ENCODE data around the gene HSP90AB1. TPM values are rescaled to one million over a fixed set of nuclear protein-coding genes. Genes with fewer than 3 reads are reported as not detected.

Gene HSP90AB1
- total and polyA plus RNA-seq, 9 of the 15 experiments (the other 6 are each of a cell fraction or from before 2014, with no cell fraction given), result 1,780 to 3,358 (median 2,262) TPM

GRCh38 chr6:44246663-44247337, at the start of gene HSP90AB1 (continued):
- TF ChIP-seq ZNF609 (CRISPR knock-in tag; IDR thresholded peaks at IDR 0.05; ENCODE audit: borderline replicate concordance) (peak; percentile 84; the same call in 1 of the 2 replicates), ELK1 (CRISPR knock-in tag; IDR thresholded peaks at IDR 0.05) (no peak), SPI1 (IDR thresholded peaks at IDR 0.05; ENCODE audit: borderline replicate concordance, low read depth, low read length) (no peak), CEBPB (tag; IDR thresholded peaks at IDR 0.05) (no peak), DMBX1 (CRISPR knock-in tag; IDR thresholded peaks at IDR 0.05; ENCODE audit: borderline replicate concordance) (no peak), STAG1 (CRISPR knock-in tag; IDR thresholded peaks at IDR 0.05; ENCODE audit: borderline replicate concordance) (no peak), ELF1 (tag; IDR thresholded peaks at IDR 0.05) (no peak), SMARCC2 (IDR thresholded peaks at IDR 0.05; ENCODE audit: low read depth) (no peak), FOXK1 (CRISPR knock-in tag; IDR thresholded peaks at IDR 0.05; ENCODE audit: borderline replicate concordance) (peak; percentile 99), HDAC6 (IDR thresholded peaks at IDR 0.05; ENCODE audit: low read depth, low read length) (peak; percentile 91), MTF1 (CRISPR knock-in tag; IDR thresholded peaks at IDR 0.05; ENCODE audit: borderline replicate concordance) (no peak), CREB1 (IDR thresholded peaks at IDR 0.05) (peak; percentile 87), CREB1 (CRISPR knock-in tag; IDR thresholded peaks at IDR 0.05) (peak; percentile 73), TRIM28 (IDR thresholded peaks at IDR 0.05) (peak; percentile 47; the same call in 1 of the 2 replicates), HMG20B (CRISPR knock-in tag; IDR thresholded peaks at IDR 0.05) (no peak), ZNF384 (IDR thresholded peaks at IDR 0.05; ENCODE audit: low read depth, low read length) (no peak), NONO (IDR thresholded peaks at IDR 0.05; ENCODE audit: low read depth in 2 of 2, low read length in 1 of 2) (peak; percentile 48 to 92; a peak in 3 of 4 replicates), DPF2 (IDR thresholded peaks at IDR 0.05) (peak; percentile 80)
- TF ChIP-seq, protein P1, sequence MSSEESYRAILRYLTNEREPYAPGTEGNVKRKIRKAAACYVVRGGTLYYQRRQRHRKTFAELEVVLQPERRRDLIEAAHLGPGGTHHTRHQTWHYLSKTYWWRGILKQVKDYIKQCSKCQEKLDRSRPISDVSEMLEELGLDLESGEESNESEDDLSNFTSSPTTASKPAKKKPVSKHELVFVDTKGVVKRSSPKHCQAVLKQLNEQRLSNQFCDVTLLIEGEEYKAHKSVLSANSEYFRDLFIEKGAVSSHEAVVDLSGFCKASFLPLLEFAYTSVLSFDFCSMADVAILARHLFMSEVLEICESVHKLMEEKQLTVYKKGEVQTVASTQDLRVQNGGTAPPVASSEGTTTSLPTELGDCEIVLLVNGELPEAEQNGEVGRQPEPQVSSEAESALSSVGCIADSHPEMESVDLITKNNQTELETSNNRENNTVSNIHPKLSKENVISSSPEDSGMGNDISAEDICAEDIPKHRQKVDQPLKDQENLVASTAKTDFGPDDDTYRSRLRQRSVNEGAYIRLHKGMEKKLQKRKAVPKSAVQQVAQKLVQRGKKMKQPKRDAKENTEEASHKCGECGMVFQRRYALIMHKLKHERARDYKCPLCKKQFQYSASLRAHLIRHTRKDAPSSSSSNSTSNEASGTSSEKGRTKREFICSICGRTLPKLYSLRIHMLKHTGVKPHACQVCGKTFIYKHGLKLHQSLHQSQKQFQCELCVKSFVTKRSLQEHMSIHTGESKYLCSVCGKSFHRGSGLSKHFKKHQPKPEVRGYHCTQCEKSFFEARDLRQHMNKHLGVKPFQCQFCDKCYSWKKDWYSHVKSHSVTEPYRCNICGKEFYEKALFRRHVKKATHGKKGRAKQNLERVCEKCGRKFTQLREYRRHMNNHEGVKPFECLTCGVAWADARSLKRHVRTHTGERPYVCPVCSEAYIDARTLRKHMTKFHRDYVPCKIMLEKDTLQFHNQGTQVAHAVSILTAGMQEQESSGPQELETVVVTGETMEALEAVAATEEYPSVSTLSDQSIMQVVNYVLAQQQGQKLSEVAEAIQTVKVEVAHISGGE (CRISPR knock-in tag; IDR thresholded peaks at IDR 0.05), result no peak

All from K562 (cell line).